Right forelimb (tissue), 1 donor: ENCODE data around the gene HP.
A peak's percentile ranks its signal among the peaks of the same experiment; 100 is the strongest.
"Not testable (repeated sequence)": the region's sequence is repeated elsewhere in the genome, so short reads cannot be mapped to it uniquely, and the experiment has no call there.

ENCODE experiments used
- DNase-seq: peaks from one replicate; pipeline ENCODE4 v3.0.0-alpha.2; 2018

The HP gene

GRCh38 chr16:72054254-72054847, at the start of gene HP:
TSS of gene HP (plus strand) at chr16:72054505. CDS start at chr16:72054653, 148 bp downstream.
- not testable (repeated sequence) for DNase-seq

- DNase-seq, result not testable (repeated sequence)
Observed at GRCh38 chr16:72008065-72008423, 46.3 kb upstream of the HP start.

GRCh38 chr16:72008424-72009216, 45.7 kb upstream of the HP start, which contains the start of gene DHODH:
TSS of gene DHODH (plus strand) at chr16:72008744. CDS start at chr16:72008765, 21 bp downstream.
- peak; percentile 98 for DNase-seq

- no peak for DNase-seq
Observed at GRCh38 chr16:72009779-72010178, 44.5 kb upstream of the HP start.

GRCh38 chr16:72012607-72013006, 41.7 kb upstream of the HP start:
- DNase-seq, result no peak

- no peak for DNase-seq
Observed at GRCh38 chr16:72013389-72013788, 40.9 kb upstream of the HP start.

GRCh38 chr16:72013888-72014581, 40.3 kb upstream of the HP start:
- DNase-seq, result no peak

- DNase-seq, result no peak
Observed at GRCh38 chr16:72014675-72015074, 39.6 kb upstream of the HP start.

GRCh38 chr16:72015124-72015523, 39.2 kb upstream of the HP start:
- no peak for DNase-seq

- DNase-seq, result no peak
Observed at GRCh38 chr16:72018470-72018869, 35.8 kb upstream of the HP start.

- no peak for DNase-seq
Observed at GRCh38 chr16:72021043-72021442, 33.3 kb upstream of the HP start.

- no peak for DNase-seq
Observed at GRCh38 chr16:72022127-72022526, 32.2 kb upstream of the HP start.

- no peak for DNase-seq
Observed at GRCh38 chr16:72023962-72024361, 30.3 kb upstream of the HP start.

GRCh38 chr16:72024862-72025382, 29.4 kb upstream of the HP start:
- DNase-seq, result no peak

GRCh38 chr16:72025404-72026114, 28.7 kb upstream of the HP start:
- no peak for DNase-seq

GRCh38 chr16:72027669-72028378, 26.5 kb upstream of the HP start:
- no peak for DNase-seq

GRCh38 chr16:72029567-72030271, 24.6 kb upstream of the HP start:
- no peak for DNase-seq

GRCh38 chr16:72033437-72033836, 20.9 kb upstream of the HP start:
- no peak for DNase-seq

- DNase-seq, result no peak
Observed at GRCh38 chr16:72036098-72036497, 18.2 kb upstream of the HP start.

GRCh38 chr16:72042157-72042660, 12.1 kb upstream of the HP start:
- no peak for DNase-seq

GRCh38 chr16:72043058-72043457, 11.2 kb upstream of the HP start:
- no peak for DNase-seq
